A549 treated with AZD2906 at 1 μM for 4 hours (cell line): ENCODE data around the gene UBE2E3. TPM values are rescaled to one million over a fixed set of nuclear protein-coding genes. Genes with fewer than 3 reads are reported as not detected.

Source experiments
- total RNA-seq: library from RNA; stranded (reverse); fragments of 200-300 nt; extraction: Qiagen RNA extraction; gene quantifications from 5 replicates; pipeline ENCODE4 v1.2.3, GENCODE V29; 2022

UBE2E3 gene
- total RNA-seq: 69.9 to 82.8 TPM (median 70.8 TPM) in 5 replicates

DNA sequence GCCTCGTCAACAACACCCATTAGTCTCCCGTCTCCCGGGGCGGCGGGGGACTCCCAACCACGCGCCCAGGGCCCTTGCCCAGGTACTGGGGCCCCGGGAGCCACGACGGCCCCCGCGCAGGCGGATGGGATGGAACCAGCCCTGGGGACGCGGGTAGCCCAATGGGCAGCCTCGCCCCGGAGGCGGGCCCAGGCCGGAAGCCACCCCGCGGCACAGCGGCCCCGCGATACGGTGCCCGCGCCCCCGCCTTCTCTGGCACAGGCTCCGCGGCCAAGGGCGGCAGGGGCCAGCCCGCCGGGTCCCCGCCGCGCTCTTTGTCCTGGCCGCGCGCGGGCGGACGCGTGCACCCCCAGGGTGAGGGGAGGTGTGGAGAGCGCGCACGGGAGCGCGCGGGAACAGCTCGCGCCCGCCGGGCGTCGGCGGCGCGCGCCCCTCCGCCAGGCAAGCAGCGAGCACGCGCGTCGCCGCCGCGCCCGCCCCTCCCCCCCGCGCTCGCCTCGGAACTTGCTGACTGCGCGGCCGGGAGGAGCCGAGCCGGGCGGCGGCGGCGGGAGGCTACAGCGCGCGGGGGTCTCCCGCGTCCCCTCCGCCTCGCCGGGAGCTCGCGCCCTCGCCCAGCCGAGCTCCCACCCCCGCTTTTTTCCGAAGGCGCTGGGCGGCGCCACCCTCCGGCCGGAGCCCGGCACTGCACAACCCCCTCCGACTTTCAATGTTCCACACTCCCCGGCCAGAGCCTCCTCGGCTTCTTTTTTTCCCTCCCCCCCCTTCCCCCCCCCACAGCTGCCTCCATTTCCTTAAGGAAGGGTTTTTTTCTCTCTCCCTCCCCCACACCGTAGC is at the start of gene UBE2E3:
Gene UBE2E3, plus strand, starts transcription at position 500 of the 837 bp plus-strand sequence. CDS start 1,438 bp downstream, outside the sequence.

